HG02642 (cell line): ENCODE results near the gene TMEM237.
"Not testable (repeated sequence)": the region's sequence is repeated elsewhere in the genome, so short reads cannot be mapped to it uniquely, and the experiment has no call there.

ENCODE experiments used
- ATAC-seq: cut with Tn5 transposase; IDR thresholded peaks from one replicate; pipeline ENCODE4 v1.9.1; 2021; ENCODE audit warnings: mild to moderate bottlenecking; ENCODE audit not compliant: unreplicated experiment, poor library complexity

Gene TMEM237, protein sequence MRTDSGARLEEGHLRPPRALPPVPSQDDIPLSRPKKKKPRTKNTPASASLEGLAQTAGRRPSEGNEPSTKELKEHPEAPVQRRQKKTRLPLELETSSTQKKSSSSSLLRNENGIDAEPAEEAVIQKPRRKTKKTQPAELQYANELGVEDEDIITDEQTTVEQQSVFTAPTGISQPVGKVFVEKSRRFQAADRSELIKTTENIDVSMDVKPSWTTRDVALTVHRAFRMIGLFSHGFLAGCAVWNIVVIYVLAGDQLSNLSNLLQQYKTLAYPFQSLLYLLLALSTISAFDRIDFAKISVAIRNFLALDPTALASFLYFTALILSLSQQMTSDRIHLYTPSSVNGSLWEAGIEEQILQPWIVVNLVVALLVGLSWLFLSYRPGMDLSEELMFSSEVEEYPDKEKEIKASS

DNA sequence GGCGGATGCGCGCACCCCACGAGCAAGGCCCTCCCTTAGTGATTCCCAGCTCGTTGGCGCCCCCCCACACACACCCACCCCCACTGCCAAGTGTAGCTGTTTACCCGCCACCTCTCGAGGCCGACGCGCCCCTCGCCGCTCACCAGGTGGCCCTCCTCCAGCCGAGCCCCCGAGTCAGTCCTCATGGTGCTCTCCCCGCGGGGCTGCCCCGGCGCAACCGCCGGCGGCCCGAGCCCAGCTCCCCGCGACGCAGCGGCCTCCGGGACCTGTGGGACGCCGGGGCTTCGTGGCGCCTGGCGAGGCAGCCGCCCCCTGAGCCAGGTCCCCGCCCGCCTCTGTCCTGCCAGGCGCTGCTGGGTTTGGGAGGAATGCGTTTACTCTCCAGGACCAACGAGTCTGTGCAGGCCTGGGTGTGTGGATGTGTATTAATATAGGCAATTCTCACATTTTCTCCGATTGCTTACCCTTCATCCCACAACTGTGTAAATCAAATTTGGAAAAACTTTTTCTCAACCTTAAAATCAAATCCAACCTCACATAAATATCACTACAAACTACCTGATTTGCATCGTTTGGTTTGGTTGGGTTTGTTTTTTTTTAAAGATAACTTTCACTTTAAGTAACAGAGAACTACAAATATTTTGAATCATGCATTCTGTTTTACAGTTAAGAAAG, at the start of gene TMEM237:
TSS of gene TMEM237 (minus strand) at position 288 of the 675 bp plus-strand sequence. CDS start at position 185, 103 bp downstream.
- peak; percentile 56 for ATAC-seq

DNA sequence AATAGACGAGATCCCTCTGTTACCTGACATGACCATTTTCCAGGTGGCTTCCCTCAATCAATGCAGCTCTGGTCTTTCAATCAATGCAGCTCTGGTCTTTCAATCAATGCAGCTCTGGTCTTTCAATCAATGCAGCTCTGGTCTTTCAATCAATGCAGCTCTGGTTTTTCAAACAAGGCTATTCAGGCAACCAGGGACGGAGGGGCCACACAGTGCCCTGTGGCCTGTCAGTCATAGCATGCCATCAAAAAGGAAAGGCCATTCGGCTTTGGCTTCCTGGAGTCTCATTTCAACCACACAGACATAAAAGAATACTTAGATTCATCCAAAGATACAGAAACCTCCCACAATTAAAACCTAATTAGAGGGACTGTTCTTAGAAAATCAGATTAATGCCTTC, 41.9 kb upstream of the TMEM237 start:
- ATAC-seq = no peak

DNA sequence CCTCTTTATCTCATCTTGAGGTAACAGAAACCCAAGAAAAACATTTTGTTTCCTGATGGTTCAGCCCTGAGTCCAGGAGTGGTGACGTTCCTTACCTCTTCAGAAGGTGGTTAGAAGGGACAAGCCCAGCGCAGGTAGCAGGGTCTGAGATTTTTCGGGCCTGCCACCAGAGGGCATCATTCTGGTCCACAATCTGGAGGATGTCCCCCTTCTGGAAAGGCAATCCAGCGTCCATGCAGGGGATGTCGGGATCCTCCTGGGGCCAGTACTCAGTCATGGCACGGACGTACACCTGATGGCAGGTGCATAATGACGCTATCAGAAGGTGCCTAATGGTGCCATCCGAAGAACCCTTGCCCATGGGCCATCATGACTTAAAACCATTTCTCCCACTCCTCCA, 37.4 kb upstream of the TMEM237 start:
- no peak for ATAC-seq

DNA sequence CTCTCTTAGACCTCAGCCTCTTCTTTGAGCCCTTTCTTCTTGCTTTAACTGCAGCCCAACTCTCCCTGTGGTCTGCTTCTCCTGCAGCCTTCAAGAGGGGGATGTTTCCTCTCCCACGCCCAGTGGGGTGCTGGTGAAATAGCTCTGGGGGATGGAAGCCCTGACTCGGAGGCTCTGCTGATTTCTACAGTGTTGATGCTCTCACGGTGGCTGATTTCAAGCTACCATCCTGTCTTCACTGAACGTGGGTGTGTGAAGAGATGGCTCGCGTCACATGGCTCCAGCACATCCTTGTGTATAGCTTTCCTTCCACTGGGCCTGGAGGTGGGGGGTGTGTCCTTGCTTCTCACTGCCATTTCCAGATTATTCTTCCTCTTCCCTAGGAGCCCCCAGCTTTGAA, 35.1 kb upstream of the TMEM237 start:
- no peak for ATAC-seq

DNA sequence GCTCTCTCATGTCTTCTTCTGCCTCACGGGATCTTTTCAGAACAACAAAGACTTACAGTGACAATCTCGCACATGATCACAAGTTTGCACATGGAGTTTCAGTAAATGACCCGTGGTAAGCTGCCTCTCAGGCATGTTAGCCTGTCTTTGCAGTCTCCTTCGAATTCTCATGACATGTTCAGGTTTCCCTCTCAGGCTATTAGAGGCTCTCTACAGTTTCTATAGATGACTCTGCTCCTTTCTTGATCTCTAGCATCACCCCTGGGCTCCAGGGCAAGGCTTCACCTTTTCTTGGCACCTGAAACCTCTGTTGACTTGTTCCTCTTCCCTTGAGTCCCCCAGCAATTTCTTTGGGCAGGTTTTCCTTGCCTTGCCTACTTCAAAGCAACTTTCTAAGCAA, 32.2 kb upstream of the TMEM237 start:
- ATAC-seq = no peak

DNA sequence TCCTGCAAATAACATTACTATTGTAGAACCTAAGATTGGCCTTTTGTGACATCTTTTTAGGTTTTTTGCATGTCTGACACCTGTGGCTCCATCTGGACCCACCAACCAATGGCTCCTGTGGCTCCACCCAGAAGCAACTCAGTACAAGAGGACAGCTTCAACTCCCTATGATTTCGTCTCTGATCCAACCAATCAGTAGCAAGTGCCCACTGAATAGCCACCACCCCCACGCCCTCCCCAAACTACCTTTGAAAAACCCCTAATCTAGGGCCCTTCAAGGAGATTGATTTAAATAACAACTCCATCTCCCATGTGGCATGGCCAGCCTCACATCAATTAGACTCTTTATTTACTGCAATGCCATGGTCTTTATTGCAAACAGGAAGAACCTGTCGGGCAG, 31.5 kb upstream of the TMEM237 start:
- no peak for ATAC-seq

DNA sequence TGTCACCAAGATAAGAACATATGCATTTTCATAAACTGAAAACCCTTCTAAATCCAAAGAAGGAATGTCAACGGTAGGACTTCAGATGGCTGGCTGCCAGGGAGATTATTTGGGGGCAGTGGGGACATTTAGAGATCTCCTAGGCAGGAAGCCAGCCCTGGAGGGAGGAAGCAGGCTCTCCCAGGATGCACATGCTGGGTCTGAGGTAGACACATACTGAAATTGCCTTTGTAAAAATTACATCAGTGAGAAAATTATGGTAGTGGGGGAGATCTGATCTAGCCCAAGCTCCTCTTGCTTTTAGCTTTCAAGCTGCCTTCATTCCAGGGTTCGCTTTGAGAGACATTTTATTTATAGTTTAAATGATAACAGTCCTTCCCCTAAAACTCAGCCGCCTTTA, 31.0 kb upstream of the TMEM237 start:
- no peak for ATAC-seq

DNA sequence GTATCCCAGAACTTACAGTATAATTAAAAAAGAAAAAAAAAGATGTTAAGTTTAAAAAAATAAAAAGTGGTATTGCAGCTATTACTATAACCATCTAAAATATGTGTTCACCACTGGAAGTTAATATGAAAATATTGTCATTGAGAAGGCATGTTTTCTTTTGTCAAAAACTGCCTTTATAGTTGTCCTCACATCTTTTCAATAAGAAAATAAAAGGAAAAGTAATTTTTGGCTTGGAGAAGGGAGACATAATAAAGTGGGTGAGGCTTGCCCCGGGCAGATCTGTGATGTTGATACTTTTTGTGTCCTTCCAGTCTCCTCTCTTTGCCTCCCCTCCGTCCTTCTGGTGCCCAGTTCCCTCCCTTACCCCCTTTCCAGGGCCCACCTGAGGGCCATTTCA, 30.2 kb upstream of the TMEM237 start:
- ATAC-seq = no peak

DNA sequence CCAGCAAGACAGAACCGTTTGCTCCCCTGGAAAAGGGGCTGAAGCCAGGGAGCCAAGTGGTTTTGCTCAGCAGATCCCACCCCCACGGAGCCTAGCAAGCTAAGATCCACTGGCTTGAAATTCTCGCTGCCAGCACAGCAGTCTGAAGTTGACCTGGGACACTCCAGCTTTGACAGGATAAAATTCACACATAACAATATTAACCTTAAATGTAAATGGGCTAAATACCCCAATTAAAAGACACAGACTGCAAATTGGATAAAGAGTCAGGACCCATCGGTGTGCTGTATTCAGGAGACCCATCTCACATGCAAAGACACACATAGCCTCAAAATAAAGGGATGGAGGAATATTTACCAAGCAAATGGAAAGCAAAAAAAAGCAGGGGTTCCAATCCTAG, 27.9 kb upstream of the TMEM237 start:
- not testable (repeated sequence) for ATAC-seq

DNA sequence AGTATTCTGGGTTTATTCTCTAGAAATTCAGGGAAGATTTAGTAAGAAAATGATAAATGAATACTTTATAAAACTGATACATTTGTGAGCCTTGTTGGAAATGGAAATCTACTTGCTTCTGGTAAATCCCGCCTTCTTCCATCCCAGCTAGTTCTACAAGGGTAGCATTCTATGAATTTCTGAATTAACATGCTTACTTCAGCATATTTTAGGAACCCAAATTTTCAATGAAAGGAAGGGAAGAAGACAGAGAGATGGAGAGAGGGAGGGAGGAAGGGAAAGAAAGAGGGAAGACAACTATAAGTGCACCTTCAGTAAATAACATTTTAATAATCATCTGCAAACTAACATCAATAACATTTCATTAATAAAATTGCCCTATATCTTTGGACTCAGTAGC, 26.6 kb upstream of the TMEM237 start:
- ATAC-seq = no peak

DNA sequence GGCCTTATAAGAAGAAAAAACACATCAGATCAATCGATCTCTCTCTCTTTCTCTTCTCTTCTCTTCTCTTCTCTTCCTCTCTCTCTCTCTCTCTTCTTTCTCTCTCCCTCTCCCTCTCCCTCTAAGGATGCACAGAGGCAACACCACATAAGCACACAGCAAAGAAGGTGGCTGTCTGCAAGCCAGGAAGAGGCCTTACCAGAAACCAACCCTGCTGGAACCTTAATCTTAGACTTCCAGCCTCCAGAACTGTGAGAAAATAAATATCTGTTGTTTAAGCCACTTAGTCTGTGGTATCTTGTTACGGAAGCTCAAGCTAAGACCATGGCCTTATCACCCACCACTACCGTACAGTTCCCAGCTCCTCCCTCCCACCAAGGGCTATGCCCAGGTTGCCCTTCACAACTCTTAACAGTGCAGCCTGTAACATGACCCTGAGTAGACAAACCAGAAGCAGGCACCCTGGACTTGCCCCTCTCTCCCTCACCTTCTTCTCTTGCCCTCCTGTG, 25.2 kb upstream of the TMEM237 start:
- no peak for ATAC-seq

DNA sequence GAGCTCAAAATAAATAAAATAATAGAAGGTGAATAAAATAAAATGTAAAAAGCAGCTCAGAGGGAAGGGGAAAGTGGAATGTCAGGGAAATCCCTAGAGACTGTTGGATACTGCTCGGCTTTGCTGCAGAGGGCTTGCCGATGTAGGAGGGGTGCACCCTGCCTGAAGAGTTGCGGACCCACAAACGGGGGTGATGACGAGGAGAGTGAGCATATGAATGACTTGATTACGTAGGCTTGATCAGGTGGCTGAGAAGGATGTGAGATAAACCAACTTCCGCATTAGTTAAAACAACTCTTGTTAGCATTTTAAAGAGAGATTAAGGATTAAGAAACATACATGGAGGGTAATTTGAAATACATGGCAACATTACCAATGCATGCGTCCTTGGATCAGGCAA, 21.0 kb upstream of the TMEM237 start:
- no peak for ATAC-seq

DNA sequence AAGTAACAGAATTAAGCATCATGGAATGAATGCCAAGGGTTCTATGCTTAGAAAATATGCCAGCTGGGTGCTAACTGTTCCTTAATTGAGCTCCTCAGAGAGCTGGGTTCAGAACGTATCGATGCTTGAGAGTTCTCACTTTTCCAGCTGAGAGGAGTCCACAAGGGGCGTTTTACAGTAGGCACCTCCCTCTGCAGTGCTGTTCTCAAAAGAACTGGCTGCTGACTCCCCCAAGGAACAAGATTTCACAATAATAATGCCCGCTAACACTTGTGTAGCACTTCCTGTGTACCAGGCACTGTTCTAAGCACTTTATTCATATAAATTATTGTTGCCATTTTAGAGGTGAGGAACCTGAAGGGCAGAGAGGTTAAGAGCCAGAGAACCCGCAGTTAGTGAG, 18.1 kb upstream of the TMEM237 start:
- ATAC-seq = no peak

DNA sequence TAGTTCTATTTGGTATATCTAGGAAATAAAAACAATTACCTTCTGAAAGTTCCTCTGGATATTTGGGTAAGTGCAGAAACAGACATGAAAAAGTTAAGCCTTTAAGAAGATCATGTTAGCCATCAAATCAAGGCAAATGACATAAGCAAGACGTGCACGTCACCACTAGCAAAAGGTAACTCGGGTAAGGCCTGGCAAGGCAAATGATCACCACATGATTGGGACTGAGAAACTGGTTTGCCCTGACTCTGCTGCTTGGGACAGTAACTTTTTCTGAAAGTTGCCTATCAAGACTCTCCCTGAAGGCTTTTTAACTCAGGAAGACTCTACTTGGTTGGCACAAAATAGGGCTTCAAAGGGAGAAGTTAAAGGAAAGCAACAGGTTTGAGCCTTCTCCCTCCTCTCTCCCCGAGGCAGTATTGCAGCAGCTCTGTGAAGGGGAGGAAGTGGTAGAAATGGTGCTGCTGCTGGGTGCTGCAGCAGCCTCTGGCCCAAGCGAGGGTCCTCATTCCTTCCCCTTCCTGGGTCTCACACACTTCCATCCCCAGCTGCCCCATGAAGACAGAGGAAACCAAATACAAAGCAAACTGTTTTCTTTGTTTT, 17.1 kb upstream of the TMEM237 start:
- no peak for ATAC-seq

DNA sequence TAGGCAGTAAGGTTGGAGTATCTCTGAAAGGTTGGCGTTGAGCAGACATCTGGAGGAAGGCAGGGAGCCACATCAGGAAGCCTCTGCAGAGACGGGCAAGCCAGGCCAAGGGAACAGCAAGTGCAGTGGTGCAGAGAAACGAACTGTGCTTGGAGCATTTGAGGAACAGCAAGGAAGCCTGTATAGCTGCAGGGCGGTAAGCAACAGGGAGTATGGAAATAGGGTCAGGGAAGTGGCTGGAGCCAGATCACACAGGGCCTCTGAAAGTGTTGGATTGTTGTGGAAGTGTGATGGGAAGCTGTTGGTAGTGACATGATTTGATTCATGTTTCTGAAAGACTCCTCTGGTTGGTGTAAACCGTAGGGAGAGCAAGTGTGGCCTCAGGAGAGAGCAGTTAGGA, 13.4 kb upstream of the TMEM237 start:
- no peak for ATAC-seq

DNA sequence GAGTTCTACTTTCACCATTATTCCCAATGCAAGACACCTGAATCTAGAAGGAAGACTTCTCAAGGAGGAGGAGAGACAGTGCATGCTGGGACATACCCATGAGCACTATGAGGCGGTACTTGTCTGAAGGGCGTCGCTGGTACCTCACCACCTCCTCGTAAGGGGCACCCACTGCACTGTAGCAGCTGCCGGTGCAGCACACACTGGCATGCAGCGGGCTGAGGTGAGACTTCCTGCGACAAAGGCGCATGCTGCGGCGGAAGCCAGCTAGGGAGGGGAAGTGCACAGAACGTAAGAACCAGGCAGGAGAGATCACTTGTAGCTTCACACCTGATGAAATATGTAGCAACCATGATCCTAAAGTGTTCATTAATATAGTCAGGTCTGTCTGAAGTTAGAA, 12.8 kb upstream of the TMEM237 start:
- no peak for ATAC-seq

DNA sequence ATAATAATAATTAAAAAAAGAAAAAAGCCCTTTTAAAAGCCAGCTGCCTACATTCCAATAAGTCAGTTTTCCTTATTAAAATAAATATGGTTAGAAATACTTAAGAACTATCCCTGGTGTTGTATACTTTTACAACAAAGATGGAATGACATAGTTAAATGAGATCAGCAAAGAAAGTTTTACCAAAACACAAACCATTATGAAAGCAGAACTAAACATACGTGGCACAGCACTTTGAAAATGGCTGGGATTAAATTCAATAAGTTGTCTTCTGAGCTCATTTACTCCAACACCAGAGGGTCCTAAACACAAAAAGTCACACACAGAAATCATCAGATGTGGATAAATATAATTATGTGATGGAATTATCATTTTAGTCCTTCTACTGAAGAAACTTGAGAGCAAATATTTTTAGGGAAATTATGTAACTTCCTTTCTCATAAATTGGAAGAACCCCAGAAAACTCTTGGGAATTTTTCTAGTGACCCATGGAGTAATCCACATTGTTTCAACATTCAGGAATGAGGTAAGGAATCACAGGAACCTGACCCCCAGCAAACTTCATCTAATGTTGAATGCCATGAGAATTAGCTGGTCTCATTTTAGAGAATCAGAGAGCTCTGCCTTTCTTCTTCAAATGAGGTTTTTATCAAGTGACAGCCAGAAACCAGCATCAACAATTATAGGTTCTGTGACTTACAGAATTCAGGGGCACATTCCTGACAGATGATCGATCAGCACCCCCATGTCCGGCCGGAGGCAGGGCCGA, 11.5 kb upstream of the TMEM237 start:
- ATAC-seq = no peak

DNA sequence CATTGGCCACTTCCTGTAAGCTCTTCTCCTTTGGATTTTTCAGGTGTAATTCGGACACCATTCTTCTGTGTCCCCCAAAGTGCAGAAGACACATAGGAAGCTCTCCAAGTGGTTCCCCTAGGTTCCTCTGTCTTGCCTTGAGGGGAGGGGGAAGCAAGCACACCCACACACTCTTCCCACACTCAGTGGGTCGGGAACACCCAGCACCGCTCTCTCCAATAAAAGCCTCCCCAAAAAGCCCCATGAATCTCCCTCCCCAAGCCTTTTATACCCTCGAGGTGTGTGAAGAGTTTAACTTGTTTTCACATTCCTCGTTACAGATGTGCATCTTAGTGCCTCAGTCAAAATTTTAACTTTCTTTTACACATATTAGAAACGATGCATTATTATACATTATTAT, 9.9 kb upstream of the TMEM237 start:
- no peak for ATAC-seq

DNA sequence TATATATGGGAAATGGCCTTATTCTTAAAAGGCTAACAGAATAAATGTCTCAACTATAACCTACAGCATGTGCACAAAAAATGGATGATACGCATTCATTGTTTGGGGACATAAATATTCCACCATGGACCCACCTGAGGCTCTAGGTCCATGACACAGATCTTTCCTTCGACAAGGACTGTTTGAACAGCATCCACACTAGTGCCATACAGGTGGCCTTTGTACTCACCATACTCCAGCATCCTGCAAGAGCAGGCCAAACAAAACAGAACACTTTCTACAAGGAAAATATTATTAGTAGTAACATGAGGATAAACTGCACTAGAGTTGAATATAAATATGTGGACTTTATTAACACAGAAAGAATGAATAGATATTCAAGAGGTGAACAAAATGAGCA, 6.1 kb upstream of the TMEM237 start:
- no peak for ATAC-seq

DNA sequence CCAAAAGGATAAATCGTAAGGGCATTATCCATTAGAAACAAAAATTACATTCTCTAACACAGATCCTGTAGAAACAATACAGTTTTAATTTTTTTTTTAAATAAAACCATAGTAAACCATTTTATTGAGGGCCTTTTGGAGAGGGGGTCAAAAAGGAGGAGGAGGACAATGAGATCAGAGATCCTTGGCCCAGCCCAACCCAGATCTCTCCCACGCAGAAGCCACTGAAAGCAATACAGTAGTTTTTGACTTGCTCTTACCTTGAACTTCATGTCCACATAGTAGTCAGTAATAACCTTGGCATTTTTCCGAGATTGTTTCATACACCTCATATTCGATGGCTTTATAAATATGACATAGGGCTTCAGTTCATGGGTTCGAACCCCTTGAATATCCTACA, 4.1 kb upstream of the TMEM237 start:
- ATAC-seq = no peak

DNA sequence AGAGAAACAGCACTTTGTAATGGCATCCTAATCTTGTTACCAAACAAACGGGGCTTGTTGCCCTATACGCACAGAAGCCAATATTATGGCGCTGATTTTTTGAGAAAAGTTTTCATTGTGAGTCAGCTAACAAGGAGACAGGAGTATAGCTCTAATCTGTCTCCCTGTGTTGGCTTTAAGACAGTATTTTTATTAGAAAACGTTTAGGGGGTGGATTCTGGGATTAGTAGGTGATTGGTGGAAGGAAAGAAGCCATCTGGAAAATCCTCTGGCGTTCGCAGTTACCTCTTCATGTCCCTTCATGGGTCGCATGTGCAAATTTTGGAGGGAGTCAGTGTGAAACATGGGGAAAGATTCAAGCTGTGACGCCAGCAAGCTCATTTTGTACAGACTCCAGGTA, 698 bp upstream of the TMEM237 start:
- no peak for ATAC-seq
